ENCODE measurements around the gene MOV10. TPM values are rescaled to one million over a fixed set of nuclear protein-coding genes. Genes with fewer than 3 reads are reported as not detected.

The MOV10 gene
- total and polyA plus RNA-seq, 2 donors from 2014 or later, result 60.6 to 62.5 TPM

GRCh38 chr1:112634367-112634766 lies 40.1 kb upstream of the MOV10 start:
- H3K36me3 ChIP-seq (ENCODE audit: control insufficient read depth in 2 of 3, insufficient read depth in 3 of 3, low read length in 3 of 3), result no peaks in the 10 kb centered on the region
- intact Hi-C loops (cut with DNase I), result no loop called here
- H3K4me3 ChIP-seq (ENCODE audit: low read length in 3 of 3), result no peak overlapping the region
- H3K27ac ChIP-seq (ENCODE audit: low read depth in 2 of 2, low read length in 2 of 2), result no peak overlapping the region
- peaks cover 0 to 8% (median 2%) of the 10 kb centered on the region in 3 donors for H3K4me1 ChIP-seq (ENCODE audit: control insufficient read depth in 2 of 3, insufficient read depth in 2 of 3, low read depth in 1 of 3, low read length in 3 of 3)
- FAIRE-seq (no peak), DNase-seq (no peak)
- no peak for TF ChIP-seq CTCF (IDR thresholded peaks at IDR 0.05; ENCODE audit: borderline replicate concordance, extremely low read depth, insufficient read depth)
- no peak overlapping the region for H3K9ac ChIP-seq (ENCODE audit: low read length in 3 of 3)
- H3K27me3 ChIP-seq (ENCODE audit: control insufficient read depth, insufficient read depth, low read length), result no peaks in the 10 kb centered on the region
- H3K9me3 ChIP-seq (ENCODE audit: control insufficient read depth in 2 of 3, insufficient read depth in 1 of 3, low read length in 3 of 3), result no peaks in the 10 kb centered on the region

GRCh38 chr1:112636056-112636455 lies 38.4 kb upstream of the MOV10 start:
- DNase-seq, result no peak
- H3K36me3 ChIP-seq (ENCODE audit: control insufficient read depth in 2 of 3, insufficient read depth in 3 of 3, low read length in 3 of 3), result no peaks in the 10 kb centered on the region
- H3K9me3 ChIP-seq (ENCODE audit: control insufficient read depth in 2 of 3, insufficient read depth in 1 of 3, low read length in 3 of 3), result no peaks in the 10 kb centered on the region
- H3K9ac ChIP-seq (ENCODE audit: low read length in 3 of 3), result no peak overlapping the region
- intact Hi-C loops (cut with DNase I), result no loop called here
- FAIRE-seq, result no peak
- H3K4me1 ChIP-seq (ENCODE audit: control insufficient read depth in 2 of 3, insufficient read depth in 2 of 3, low read depth in 1 of 3, low read length in 3 of 3), result peaks cover 0 to 8% (median 2%) of the 10 kb centered on the region in 3 donors
- no peak for TF ChIP-seq CTCF (IDR thresholded peaks at IDR 0.05; ENCODE audit: borderline replicate concordance, extremely low read depth, insufficient read depth)
- H3K4me3 ChIP-seq (ENCODE audit: low read length in 3 of 3), result no peak overlapping the region
- no peak overlapping the region for H3K27ac ChIP-seq (ENCODE audit: low read depth in 2 of 2, low read length in 2 of 2)
- no peaks in the 10 kb centered on the region for H3K27me3 ChIP-seq (ENCODE audit: control insufficient read depth, insufficient read depth, low read length)

GRCh38 chr1:112636597-112637253 lies 37.7 kb upstream of the MOV10 start:
- intact Hi-C loops (cut with DNase I), result no loop called here
- Histone ChIP-seq H3K9ac (ENCODE audit: low read length in 3 of 3) (no peak overlapping the region), H3K27me3 (ENCODE audit: control insufficient read depth, insufficient read depth, low read length) (no peaks in the 10 kb centered on the region), H3K27ac (ENCODE audit: low read depth in 2 of 2, low read length in 2 of 2) (peak overlapping the region in 1 of 2 donors; percentile 4), H3K9me3 (ENCODE audit: control insufficient read depth in 2 of 3, insufficient read depth in 1 of 3, low read length in 3 of 3) (no peaks in the 10 kb centered on the region), H3K4me1 (ENCODE audit: control insufficient read depth in 2 of 3, insufficient read depth in 2 of 3, low read depth in 1 of 3, low read length in 3 of 3) (peaks cover 0 to 8% (median 2%) of the 10 kb centered on the region in 3 donors), H3K36me3 (ENCODE audit: control insufficient read depth in 2 of 3, insufficient read depth in 3 of 3, low read length in 3 of 3) (no peaks in the 10 kb centered on the region), H3K4me3 (ENCODE audit: low read length in 3 of 3) (no peak overlapping the region)
- DNase-seq, result peak in 1 of 5 donors; percentile 14
- no peak for TF ChIP-seq CTCF (IDR thresholded peaks at IDR 0.05; ENCODE audit: borderline replicate concordance, extremely low read depth, insufficient read depth)
- FAIRE-seq, result no peak

Data from kidney (tissue), 14 donors.